LHCN-M2 (cell line): ENCODE measurements around the gene HS6ST2. TPM values are rescaled to one million over a fixed set of nuclear protein-coding genes. Genes with fewer than 3 reads are reported as not detected.

ENCODE experiments used
- DNase-seq: peaks from one replicate; pipeline ENCODE4 v3.0.0-alpha.2; 2012; ENCODE audit warnings: low read depth
- total RNA-seq: library from RNA; depleted of rRNA; stranded (reverse); fragments of >200 nt; gene quantifications from 2 replicates; pipeline ENCODE4 v1.2.3, GENCODE V29; 2014

Gene HS6ST2
- total RNA-seq, 1 experiment from 2014 or later: not detected

GRCh38 chrX:132676561-132677186 lies 281.8 kb downstream of the HS6ST2 start:
- no peak for DNase-seq

- DNase-seq: no peak
Measured at GRCh38 chrX:132676102-132676501, 282.3 kb downstream of the HS6ST2 start.

- DNase-seq: no peak
Measured at GRCh38 chrX:132673331-132673730, 285.1 kb downstream of the HS6ST2 start.

GRCh38 chrX:132671229-132671641 lies 287.2 kb downstream of the HS6ST2 start:
- DNase-seq: no peak

GRCh38 chrX:132669142-132669541 lies 289.3 kb downstream of the HS6ST2 start:
- no peak for DNase-seq

- no peak for DNase-seq
Measured at GRCh38 chrX:132668178-132668577, 290.3 kb downstream of the HS6ST2 start.

- no peak for DNase-seq
Measured at GRCh38 chrX:132665676-132666075, 292.8 kb downstream of the HS6ST2 start.

GRCh38 chrX:132664273-132664672 lies 294.2 kb downstream of the HS6ST2 start:
- no peak for DNase-seq

GRCh38 chrX:132662844-132663243 lies 295.6 kb downstream of the HS6ST2 start:
- no peak for DNase-seq

- DNase-seq: no peak
Measured at GRCh38 chrX:132657876-132658275, 300.6 kb downstream of the HS6ST2 start.

GRCh38 chrX:132652871-132653270 lies 305.6 kb downstream of the HS6ST2 start:
- DNase-seq: no peak

GRCh38 chrX:132651421-132652086 lies 306.9 kb downstream of the HS6ST2 start:
- no peak for DNase-seq

GRCh38 chrX:132648895-132649294 lies 309.5 kb downstream of the HS6ST2 start:
- no peak for DNase-seq

- no peak for DNase-seq
Measured at GRCh38 chrX:132639446-132639845, 319.0 kb downstream of the HS6ST2 start.

GRCh38 chrX:132638313-132638712 lies 320.1 kb downstream of the HS6ST2 start:
- no peak for DNase-seq

- DNase-seq: no peak
Measured at GRCh38 chrX:132636080-132636479, 322.3 kb downstream of the HS6ST2 start.

- DNase-seq: no peak
Measured at GRCh38 chrX:132634521-132634920, 323.9 kb downstream of the HS6ST2 start.

- peak; percentile 8 for DNase-seq
Measured at GRCh38 chrX:132631579-132632232, 326.7 kb downstream of the HS6ST2 start.

- no peak for DNase-seq
Measured at GRCh38 chrX:132624466-132624865, 334.0 kb downstream of the HS6ST2 start.

- no peak for DNase-seq
Measured at GRCh38 chrX:132623942-132624341, 334.5 kb downstream of the HS6ST2 start.

- DNase-seq: no peak
Measured at GRCh38 chrX:132623300-132623699, 335.1 kb downstream of the HS6ST2 start.

GRCh38 chrX:132622130-132622529 lies 336.3 kb downstream of the HS6ST2 start:
- peak; percentile 26 for DNase-seq

- DNase-seq: no peak
Measured at GRCh38 chrX:132618810-132619209, 339.6 kb downstream of the HS6ST2 start.
